ENCODE results near the gene CFAP57. TPM values are rescaled to one million over a fixed set of nuclear protein-coding genes. Genes with fewer than 3 reads are reported as not detected.
A peak's percentile ranks its signal among the peaks of the same experiment; 100 is the strongest.

Gene CFAP57
- total RNA-seq, 1 donor from 2014 or later = not detected

DNA sequence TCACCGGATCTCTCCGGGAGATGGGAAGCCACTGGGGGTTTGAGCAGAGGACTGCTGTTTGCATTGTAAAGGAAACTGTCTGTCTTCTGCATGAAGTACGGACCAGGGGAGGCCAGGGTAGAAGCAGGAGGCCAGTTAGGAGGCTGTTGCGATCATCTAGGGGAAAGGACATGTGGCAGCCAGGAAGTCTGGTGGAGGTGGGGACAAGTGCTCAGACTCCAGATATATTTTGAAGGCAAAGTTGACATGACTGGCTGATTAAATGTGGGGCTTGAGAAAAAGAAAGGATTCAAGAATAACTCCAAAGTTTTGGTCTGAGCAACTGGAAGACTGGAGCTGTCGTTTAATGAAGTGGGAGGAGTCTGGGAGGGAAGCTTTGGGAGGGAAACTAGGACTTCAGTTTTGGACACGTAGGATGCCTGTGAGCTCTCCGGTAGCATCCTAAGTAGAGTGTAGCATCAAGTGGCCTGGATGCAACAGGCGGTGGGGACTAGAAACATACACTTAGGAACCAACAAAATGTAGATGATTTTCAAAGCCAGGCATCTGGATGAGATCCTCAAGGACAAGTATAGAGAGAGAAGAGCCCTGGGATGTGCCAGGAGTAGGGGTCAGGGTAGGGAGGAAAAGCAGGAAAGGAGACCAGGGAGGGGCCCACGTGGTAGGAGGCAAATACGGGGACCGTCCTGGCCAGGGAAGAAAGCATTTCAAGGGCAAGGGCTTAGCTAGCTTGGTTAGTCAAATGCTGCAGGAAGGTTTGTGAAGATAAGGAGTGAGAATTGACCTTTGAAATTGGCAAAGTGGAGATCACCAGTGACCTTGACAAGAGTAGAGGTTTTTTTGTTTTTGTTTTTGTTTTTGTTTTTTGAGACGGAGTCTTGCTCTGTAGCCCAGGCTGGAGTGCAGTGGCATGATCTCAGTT, 116.9 kb downstream of the CFAP57 start:
- intact Hi-C loops (cut with micrococcal nuclease) = no loop called here
- no peak for TF ChIP-seq CTCF (IDR thresholded peaks at IDR 0.05; ENCODE audit: borderline replicate concordance)
- no peak overlapping the region for H3K27ac ChIP-seq (replicated peaks)
- H3K9me3 ChIP-seq (replicated peaks) = no peaks in the 10 kb centered on the region
- H3K27me3 ChIP-seq (ENCODE audit: low read depth) = no peaks in the 10 kb centered on the region
- no peaks in the 10 kb centered on the region for H3K36me3 ChIP-seq
- peaks cover 12% of the 10 kb centered on the region for H3K4me1 ChIP-seq
- no peak for DNase-seq
- H3K4me3 ChIP-seq = no peak overlapping the region

- Histone ChIP-seq H3K27ac (replicated peaks) (no peak overlapping the region), H3K9me3 (replicated peaks) (no peaks in the 10 kb centered on the region), H3K27me3 (ENCODE audit: low read depth) (no peaks in the 10 kb centered on the region), H3K4me1 (peaks cover 42% of the 10 kb centered on the region), H3K36me3 (no peaks in the 10 kb centered on the region), H3K4me3 (no peak overlapping the region)
- no peak for DNase-seq
- intact Hi-C loops (cut with micrococcal nuclease) = no loop called here
- TF ChIP-seq CTCF (IDR thresholded peaks at IDR 0.05; ENCODE audit: borderline replicate concordance) = no peak
These were observed 120.1 kb downstream of the CFAP57 start for GRCh38 chr1:43292216-43292615.

DNA sequence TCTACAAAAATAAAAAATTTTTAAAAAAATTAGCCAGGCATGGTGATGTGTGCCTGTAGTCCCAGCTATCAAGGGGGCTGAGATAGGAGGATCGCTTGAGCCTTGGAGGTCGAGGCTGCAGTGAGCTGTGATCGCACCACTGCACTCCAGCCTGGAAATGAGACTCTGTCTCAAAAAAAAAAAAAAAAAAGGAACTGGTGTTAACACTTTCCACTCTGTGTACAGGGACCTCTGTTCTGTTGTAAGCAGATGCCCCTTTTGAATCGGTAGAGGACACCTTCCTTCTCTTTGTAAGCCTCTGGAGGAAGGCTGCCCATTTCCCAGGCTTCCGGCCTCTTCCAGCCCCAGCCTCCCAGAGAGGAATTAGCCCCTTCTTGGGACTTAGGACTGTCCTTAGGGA, 120.5 kb downstream of the CFAP57 start:
- Histone ChIP-seq H3K4me3 (no peak overlapping the region), H3K9me3 (replicated peaks) (no peaks in the 10 kb centered on the region), H3K27ac (replicated peaks) (no peak overlapping the region), H3K27me3 (ENCODE audit: low read depth) (no peaks in the 10 kb centered on the region), H3K4me1 (peaks cover 46% of the 10 kb centered on the region), H3K36me3 (no peaks in the 10 kb centered on the region)
- intact Hi-C loops (cut with micrococcal nuclease) = no loop called here
- no peak for TF ChIP-seq CTCF (IDR thresholded peaks at IDR 0.05; ENCODE audit: borderline replicate concordance)
- DNase-seq = no peak

GRCh38 chr1:43293176-43293575, 121.0 kb downstream of the CFAP57 start:
- H3K36me3 ChIP-seq = no peaks in the 10 kb centered on the region
- no peak for TF ChIP-seq CTCF (IDR thresholded peaks at IDR 0.05; ENCODE audit: borderline replicate concordance)
- intact Hi-C loops (cut with micrococcal nuclease) = no loop called here
- H3K4me3 ChIP-seq = no peak overlapping the region
- peak overlapping the region; percentile 84 for H3K27ac ChIP-seq (replicated peaks)
- no peaks in the 10 kb centered on the region for H3K27me3 ChIP-seq (ENCODE audit: low read depth)
- no peak for DNase-seq
- H3K9me3 ChIP-seq (replicated peaks) = no peaks in the 10 kb centered on the region
- peaks cover 46% of the 10 kb centered on the region for H3K4me1 ChIP-seq

GRCh38 chr1:43293896-43294760, 122.0 kb downstream of the CFAP57 start:
- H3K4me3 ChIP-seq = no peak overlapping the region
- intact Hi-C loops (cut with micrococcal nuclease) = no loop called here
- H3K9me3 ChIP-seq (replicated peaks) = no peaks in the 10 kb centered on the region
- H3K27ac ChIP-seq (replicated peaks) = peak overlapping the region; percentile 84
- H3K4me1 ChIP-seq = peaks cover 46% of the 10 kb centered on the region
- DNase-seq = no peak
- H3K27me3 ChIP-seq (ENCODE audit: low read depth) = no peaks in the 10 kb centered on the region
- no peaks in the 10 kb centered on the region for H3K36me3 ChIP-seq
- TF ChIP-seq CTCF (IDR thresholded peaks at IDR 0.05; ENCODE audit: borderline replicate concordance) = no peak
